Calu3 (cell line): Measurements from ENCODE around the gene DAGLA. TPM values are rescaled to one million over a fixed set of nuclear protein-coding genes. Genes with fewer than 3 reads are reported as not detected.

ENCODE experiments used
- BruUV-seq: library from RNA; stranded (reverse); fragments of 400-500 nt; replicated peaks from 2 replicates; lab custom pipeline; 2021; lab: Mats Ljungman, UMichigan
- CTCF ChIA-PET: fragments of 300-600 bp; sonication (Branson Sonifier 250); formaldehyde crosslinking; loops from one replicate; lab custom pipeline; 2022; ENCODE audit warnings: antibody characterized with exemption; lab: Charles Lee
- DNase-seq: peaks from one replicate; pipeline ENCODE4 v3.0.0; 2022
- H3K27ac Mint-ChIP-seq: one replicate; pipeline ENCODE4 v1.8.0; 2022; ENCODE audit warnings: mixed read lengths; ENCODE audit not compliant: unreplicated experiment
- H3K27me3 Mint-ChIP-seq: one replicate; pipeline ENCODE4 v1.8.0; 2022; ENCODE audit warnings: mixed read lengths; ENCODE audit not compliant: unreplicated experiment
- H3K36me3 Mint-ChIP-seq: one replicate; pipeline ENCODE4 v1.8.0; 2022; ENCODE audit warnings: mild to moderate bottlenecking, moderate library complexity, mixed read lengths; ENCODE audit not compliant: insufficient read depth, unreplicated experiment
- H3K4me1 Mint-ChIP-seq: one replicate; pipeline ENCODE4 v1.8.0; 2022; ENCODE audit warnings: mild to moderate bottlenecking, low read depth, mixed read lengths; ENCODE audit not compliant: unreplicated experiment
- H3K4me3 Mint-ChIP-seq: one replicate; pipeline ENCODE4 v1.8.0; 2022; ENCODE audit warnings: mild to moderate bottlenecking, low read depth, moderate library complexity, mixed read lengths; ENCODE audit not compliant: unreplicated experiment
- H3K9me3 Mint-ChIP-seq: one replicate; pipeline ENCODE4 v1.8.0; 2022; ENCODE audit warnings: low read depth, mixed read lengths; ENCODE audit not compliant: unreplicated experiment
- intact Hi-C: fragments of 100-400 bp; cut with micrococcal nuclease; formaldehyde crosslinking; loops from one replicate; pipeline ENCODE4 v1.10.0; 2022; ENCODE audit not compliant: unreplicated experiment
- total RNA-seq: library from RNA; stranded (reverse); gene quantifications from 2 replicates; pipeline ENCODE4 v1.2.3, GENCODE V29; 2022
- TF ChIP-seq, protein P1 (sequence below): fragments of 200-600 bp; IDR thresholded peaks from one replicate; pipeline ENCODE4 v1.8.0; 2022; ENCODE audit warnings: antibody characterized with exemption; ENCODE audit not compliant: unreplicated experiment

The DAGLA gene
- total RNA-seq, 1 experiment from 2014 or later = 7.5 TPM

DNA sequence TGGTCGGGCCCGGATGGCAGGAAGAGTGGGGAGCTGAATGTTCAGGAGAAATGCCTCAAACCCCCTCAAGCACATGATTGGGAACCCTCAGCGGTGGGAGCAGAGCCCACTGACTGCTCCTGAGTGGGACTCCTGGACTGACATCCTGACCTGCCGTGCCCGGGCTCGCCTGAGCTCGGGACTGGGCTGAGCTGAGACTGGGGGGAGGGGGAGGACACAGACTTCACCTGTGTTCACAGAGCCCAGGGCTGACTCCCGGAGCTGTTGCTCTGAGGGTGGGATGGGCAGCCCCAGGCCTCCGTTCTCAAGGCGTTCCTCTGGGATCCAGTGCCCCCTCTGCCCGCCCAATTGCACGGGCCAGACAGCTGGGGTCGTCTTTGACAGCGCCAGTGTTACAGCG is 24.6 kb downstream of the DAGLA start:
- Mint-ChIP-seq H3K36me3 (peaks cover 7% of the 10 kb centered on the region), H3K9me3 (no peaks in the 10 kb centered on the region), H3K4me3 (no peak overlapping the region), H3K27me3 (no peaks in the 10 kb centered on the region), H3K27ac (no peak overlapping the region), H3K4me1 (peaks cover 25% of the 10 kb centered on the region)
- CTCF ChIA-PET = no interaction called here
- intact Hi-C loops = no loop called here
- no peak for DNase-seq
- no TSS peak for BruUV-seq
- TF ChIP-seq, protein P1, sequence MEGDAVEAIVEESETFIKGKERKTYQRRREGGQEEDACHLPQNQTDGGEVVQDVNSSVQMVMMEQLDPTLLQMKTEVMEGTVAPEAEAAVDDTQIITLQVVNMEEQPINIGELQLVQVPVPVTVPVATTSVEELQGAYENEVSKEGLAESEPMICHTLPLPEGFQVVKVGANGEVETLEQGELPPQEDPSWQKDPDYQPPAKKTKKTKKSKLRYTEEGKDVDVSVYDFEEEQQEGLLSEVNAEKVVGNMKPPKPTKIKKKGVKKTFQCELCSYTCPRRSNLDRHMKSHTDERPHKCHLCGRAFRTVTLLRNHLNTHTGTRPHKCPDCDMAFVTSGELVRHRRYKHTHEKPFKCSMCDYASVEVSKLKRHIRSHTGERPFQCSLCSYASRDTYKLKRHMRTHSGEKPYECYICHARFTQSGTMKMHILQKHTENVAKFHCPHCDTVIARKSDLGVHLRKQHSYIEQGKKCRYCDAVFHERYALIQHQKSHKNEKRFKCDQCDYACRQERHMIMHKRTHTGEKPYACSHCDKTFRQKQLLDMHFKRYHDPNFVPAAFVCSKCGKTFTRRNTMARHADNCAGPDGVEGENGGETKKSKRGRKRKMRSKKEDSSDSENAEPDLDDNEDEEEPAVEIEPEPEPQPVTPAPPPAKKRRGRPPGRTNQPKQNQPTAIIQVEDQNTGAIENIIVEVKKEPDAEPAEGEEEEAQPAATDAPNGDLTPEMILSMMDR = no peak

GRCh38 chr11:61706452-61707400 is 26.5 kb downstream of the DAGLA start:
- H3K27ac Mint-ChIP-seq = no peak overlapping the region
- no peaks in the 10 kb centered on the region for H3K9me3 Mint-ChIP-seq
- TF ChIP-seq, protein P1 = no peak
- no TSS peak for BruUV-seq
- no peaks in the 10 kb centered on the region for H3K36me3 Mint-ChIP-seq
- H3K4me1 Mint-ChIP-seq = peaks cover 10% of the 10 kb centered on the region
- CTCF ChIA-PET = interaction anchor here (0.6 kb wide), 1 partner anchor 23 kb away, joined by 4 read pairs; no protein-coding TSS in a partner anchor
- intact Hi-C loops = no loop called here
- H3K4me3 Mint-ChIP-seq = no peak overlapping the region
- no peaks in the 10 kb centered on the region for H3K27me3 Mint-ChIP-seq
- DNase-seq = no peak

DNA sequence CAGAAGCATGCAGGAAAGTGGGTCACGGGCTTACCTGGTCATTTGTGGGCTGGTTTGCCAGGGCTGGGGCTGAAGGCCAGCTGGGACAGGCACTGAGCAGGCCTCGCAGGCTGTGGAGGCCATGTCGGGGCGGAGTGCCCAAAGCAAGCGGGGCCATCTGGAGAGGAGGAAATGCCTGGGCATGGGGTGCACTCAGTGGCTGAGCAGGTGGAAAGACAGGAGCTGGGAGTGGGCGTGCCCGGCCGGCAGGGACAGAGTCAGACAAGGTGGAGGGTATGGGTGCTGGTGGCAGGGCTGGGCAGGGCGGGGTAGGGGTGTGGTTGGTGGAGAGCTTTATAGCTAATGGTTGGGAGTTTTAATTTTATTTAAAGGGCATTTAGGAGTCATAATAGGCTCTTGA is 27.4 kb downstream of the DAGLA start:
- Mint-ChIP-seq H3K4me3 (no peak overlapping the region), H3K9me3 (no peaks in the 10 kb centered on the region), H3K27me3 (no peaks in the 10 kb centered on the region), H3K4me1 (peaks cover 10% of the 10 kb centered on the region), H3K27ac (no peak overlapping the region), H3K36me3 (no peaks in the 10 kb centered on the region)
- CTCF ChIA-PET = interaction anchor here (0.6 to 0.7 kb wide), 2 partner anchors 24 to 765 kb away, joined by 4 read pairs; no protein-coding TSS in a partner anchor
- intact Hi-C loops = no loop called here
- no TSS peak for BruUV-seq
- TF ChIP-seq, protein P1 = no peak
- peak; percentile 17 for DNase-seq

DNA sequence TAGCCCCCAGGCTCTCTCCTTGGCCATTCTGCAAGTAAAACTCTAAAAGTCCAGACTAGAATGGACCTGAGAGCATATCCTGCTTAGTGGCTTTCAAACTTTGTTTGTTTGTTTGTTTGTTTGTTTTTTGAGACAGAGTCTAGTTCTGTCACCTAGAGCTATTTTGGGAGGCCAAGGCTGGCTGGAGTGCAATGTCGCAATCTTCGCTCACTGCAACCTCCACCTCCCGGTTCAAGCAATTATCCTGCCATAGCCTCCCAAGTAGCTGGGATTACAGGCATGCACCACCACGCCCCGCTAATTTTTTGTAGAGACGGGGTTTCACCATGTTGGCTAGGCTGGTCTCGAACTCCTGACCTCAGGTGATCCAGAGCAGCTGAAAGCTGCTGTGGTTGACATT is 28.9 kb downstream of the DAGLA start:
- Mint-ChIP-seq H3K27me3 (no peaks in the 10 kb centered on the region), H3K27ac (no peak overlapping the region), H3K4me3 (no peak overlapping the region), H3K9me3 (no peaks in the 10 kb centered on the region), H3K36me3 (no peaks in the 10 kb centered on the region), H3K4me1 (peaks cover 10% of the 10 kb centered on the region)
- TF ChIP-seq, protein P1 = no peak
- BruUV-seq = no TSS peak
- intact Hi-C loops = no loop called here
- CTCF ChIA-PET = interaction anchor here (0.6 kb wide), 1 partner anchor 262 kb away, joined by 5 read pairs; no protein-coding TSS in a partner anchor
- no peak for DNase-seq
